A549 (cell line): ENCODE data around the gene SLC9A9.

Experiments
- BHLHE40 ChIP-seq: IDR thresholded peaks from 2 replicates; pipeline ENCODE4 v1.6.1; 2012; ENCODE audit warnings: low read depth, low read length, inconsistent platforms
- CTCF ChIP-seq: fragments of >200 bp; sonication (Bioruptor Twin); formaldehyde crosslinking; IDR thresholded peaks from 3 replicates; pipeline ENCODE4 v1.5.1; 2016
- KDM5A ChIP-seq: fragments of 200-600 bp; sonication (generic); IDR thresholded peaks from 2 replicates; pipeline ENCODE4 v1.6.1; 2016; ENCODE audit warnings: antibody characterized with exemption, mild to moderate bottlenecking
- MAZ ChIP-seq: fragments of 150-350 bp; IDR thresholded peaks from 2 replicates; pipeline ENCODE4 v1.6.1; 2014; ENCODE audit warnings: antibody characterized with exemption, low read depth, low read length, borderline replicate concordance
- POLR2A ChIP-seq: IDR thresholded peaks from 2 replicates; pipeline ENCODE4 v1.6.1; 2012; ENCODE audit warnings: mild to moderate bottlenecking, low read length
- RAD21 ChIP-seq, 2 experiments: fragments of >200 bp in 1 of 2; sonication (Bioruptor Twin) in 1 of 2; formaldehyde crosslinking in 1 of 2; IDR thresholded peaks in 1 of 2; conservative IDR thresholded peaks in 1 of 2; 2 replicates in 1 of 2; 3 replicates in 1 of 2; pipeline ENCODE4 v1.6.1; 2012 to 2018; ENCODE audit warnings: inconsistent platforms in 1 of 2
- REST ChIP-seq: fragments of 200-600 bp; sonication (generic); IDR thresholded peaks from 2 replicates; pipeline ENCODE4 v1.6.1; 2016; ENCODE audit warnings: antibody characterized with exemption, mild to moderate bottlenecking, moderate library complexity
- SMC3 ChIP-seq: fragments of >200 bp; sonication (Bioruptor Twin); formaldehyde crosslinking; IDR thresholded peaks from 3 replicates; pipeline ENCODE4 v1.6.1; 2018; ENCODE audit warnings: inconsistent platforms
- USF2 ChIP-seq: fragments of 450-650 bp; IDR thresholded peaks from 2 replicates; pipeline ENCODE4 v1.6.1; 2014; ENCODE audit warnings: antibody characterized with exemption

GRCh38 chr3:143586576-143586975 lies 261.7 kb downstream of the SLC9A9 start:
- TF ChIP-seq CTCF (no peak), REST (no peak), KDM5A (no peak), RAD21 (conservative IDR thresholded peaks at IDR 0.05 in 1 of 2, IDR thresholded peaks at IDR 0.05 in 1 of 2) (no peak), BHLHE40 (no peak), POLR2A (no peak), USF2 (no peak), SMC3 (no peak), MAZ (no peak)
